Calu3 (cell line): ENCODE data around the gene GLIS1. TPM values are rescaled to one million over a fixed set of nuclear protein-coding genes. Genes with fewer than 3 reads are reported as not detected.

Experiments
- BruUV-seq: library from RNA; stranded (reverse); fragments of 400-500 nt; replicated peaks from 2 replicates; lab custom pipeline; 2021; lab: Mats Ljungman, UMichigan
- CTCF ChIA-PET: fragments of 300-600 bp; sonication (Branson Sonifier 250); formaldehyde crosslinking; loops from one replicate; lab custom pipeline; 2022; ENCODE audit warnings: antibody characterized with exemption; lab: Charles Lee
- DNase-seq: peaks from one replicate; pipeline ENCODE4 v3.0.0; 2022
- H3K27ac Mint-ChIP-seq: one replicate; pipeline ENCODE4 v1.8.0; 2022; ENCODE audit warnings: mixed read lengths; ENCODE audit not compliant: unreplicated experiment
- H3K27me3 Mint-ChIP-seq: one replicate; pipeline ENCODE4 v1.8.0; 2022; ENCODE audit warnings: mixed read lengths; ENCODE audit not compliant: unreplicated experiment
- H3K36me3 Mint-ChIP-seq: one replicate; pipeline ENCODE4 v1.8.0; 2022; ENCODE audit warnings: mild to moderate bottlenecking, moderate library complexity, mixed read lengths; ENCODE audit not compliant: insufficient read depth, unreplicated experiment
- H3K4me1 Mint-ChIP-seq: one replicate; pipeline ENCODE4 v1.8.0; 2022; ENCODE audit warnings: mild to moderate bottlenecking, low read depth, mixed read lengths; ENCODE audit not compliant: unreplicated experiment
- H3K4me3 Mint-ChIP-seq: one replicate; pipeline ENCODE4 v1.8.0; 2022; ENCODE audit warnings: mild to moderate bottlenecking, low read depth, moderate library complexity, mixed read lengths; ENCODE audit not compliant: unreplicated experiment
- H3K9me3 Mint-ChIP-seq: one replicate; pipeline ENCODE4 v1.8.0; 2022; ENCODE audit warnings: low read depth, mixed read lengths; ENCODE audit not compliant: unreplicated experiment
- intact Hi-C: fragments of 100-400 bp; cut with micrococcal nuclease; formaldehyde crosslinking; loops from one replicate; pipeline ENCODE4 v1.10.0; 2022; ENCODE audit not compliant: unreplicated experiment
- total RNA-seq: library from RNA; stranded (reverse); gene quantifications from 2 replicates; pipeline ENCODE4 v1.2.3, GENCODE V29; 2022
- TF ChIP-seq, protein P1 (sequence below): fragments of 200-600 bp; IDR thresholded peaks from one replicate; pipeline ENCODE4 v1.8.0; 2022; ENCODE audit warnings: antibody characterized with exemption; ENCODE audit not compliant: unreplicated experiment

GLIS1 gene
- total RNA-seq, 1 experiment from 2014 or later: not detected

DNA sequence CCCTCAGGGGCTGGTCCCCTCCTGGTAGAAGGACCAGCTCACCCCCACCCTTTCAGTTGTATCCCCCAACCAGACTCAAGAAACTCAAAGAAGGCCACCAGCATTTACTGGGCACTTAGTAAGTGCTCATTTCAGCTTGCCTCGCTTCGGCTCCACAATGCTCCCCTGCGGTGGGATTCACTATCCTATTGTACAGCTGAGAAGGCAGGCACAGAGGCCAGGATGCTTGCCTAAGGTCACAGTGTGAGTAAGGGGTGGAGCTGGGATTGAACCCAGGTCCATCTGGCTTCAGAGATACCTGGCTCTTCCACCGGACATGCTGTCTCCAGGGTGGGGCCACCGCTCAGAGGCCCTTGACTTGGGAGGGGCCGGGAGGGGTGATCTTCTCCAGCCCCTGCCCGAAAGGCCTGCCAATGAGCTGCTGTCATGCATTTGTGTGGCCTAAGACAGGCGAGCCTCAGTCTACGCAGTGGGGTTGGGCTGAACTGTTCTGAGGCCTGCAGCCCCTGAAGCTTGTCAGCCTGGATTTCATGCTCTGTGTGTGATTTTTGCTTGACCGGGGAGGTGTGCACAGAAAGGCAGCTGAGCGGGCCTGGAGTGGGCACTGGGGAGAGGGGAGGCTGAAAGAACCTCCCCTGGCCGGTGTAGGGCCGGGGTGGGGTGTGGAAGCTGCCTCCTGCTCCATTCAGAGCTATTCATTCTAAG lies 231.7 kb downstream of the GLIS1 start:
- CTCF ChIA-PET: interaction anchor here (0.6 kb wide), 1 partner anchor 393 kb away, joined by 5 read pairs; no protein-coding TSS in a partner anchor
- Mint-ChIP-seq H3K27me3 (peaks cover 79% of the 10 kb centered on the region), H3K4me1 (no peaks in the 10 kb centered on the region), H3K27ac (no peak overlapping the region), H3K36me3 (no peaks in the 10 kb centered on the region), H3K4me3 (no peak overlapping the region), H3K9me3 (no peaks in the 10 kb centered on the region)
- TF ChIP-seq, protein P1, sequence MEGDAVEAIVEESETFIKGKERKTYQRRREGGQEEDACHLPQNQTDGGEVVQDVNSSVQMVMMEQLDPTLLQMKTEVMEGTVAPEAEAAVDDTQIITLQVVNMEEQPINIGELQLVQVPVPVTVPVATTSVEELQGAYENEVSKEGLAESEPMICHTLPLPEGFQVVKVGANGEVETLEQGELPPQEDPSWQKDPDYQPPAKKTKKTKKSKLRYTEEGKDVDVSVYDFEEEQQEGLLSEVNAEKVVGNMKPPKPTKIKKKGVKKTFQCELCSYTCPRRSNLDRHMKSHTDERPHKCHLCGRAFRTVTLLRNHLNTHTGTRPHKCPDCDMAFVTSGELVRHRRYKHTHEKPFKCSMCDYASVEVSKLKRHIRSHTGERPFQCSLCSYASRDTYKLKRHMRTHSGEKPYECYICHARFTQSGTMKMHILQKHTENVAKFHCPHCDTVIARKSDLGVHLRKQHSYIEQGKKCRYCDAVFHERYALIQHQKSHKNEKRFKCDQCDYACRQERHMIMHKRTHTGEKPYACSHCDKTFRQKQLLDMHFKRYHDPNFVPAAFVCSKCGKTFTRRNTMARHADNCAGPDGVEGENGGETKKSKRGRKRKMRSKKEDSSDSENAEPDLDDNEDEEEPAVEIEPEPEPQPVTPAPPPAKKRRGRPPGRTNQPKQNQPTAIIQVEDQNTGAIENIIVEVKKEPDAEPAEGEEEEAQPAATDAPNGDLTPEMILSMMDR: no peak
- intact Hi-C loops: no loop called here
- BruUV-seq: no TSS peak
- DNase-seq: no peak

DNA sequence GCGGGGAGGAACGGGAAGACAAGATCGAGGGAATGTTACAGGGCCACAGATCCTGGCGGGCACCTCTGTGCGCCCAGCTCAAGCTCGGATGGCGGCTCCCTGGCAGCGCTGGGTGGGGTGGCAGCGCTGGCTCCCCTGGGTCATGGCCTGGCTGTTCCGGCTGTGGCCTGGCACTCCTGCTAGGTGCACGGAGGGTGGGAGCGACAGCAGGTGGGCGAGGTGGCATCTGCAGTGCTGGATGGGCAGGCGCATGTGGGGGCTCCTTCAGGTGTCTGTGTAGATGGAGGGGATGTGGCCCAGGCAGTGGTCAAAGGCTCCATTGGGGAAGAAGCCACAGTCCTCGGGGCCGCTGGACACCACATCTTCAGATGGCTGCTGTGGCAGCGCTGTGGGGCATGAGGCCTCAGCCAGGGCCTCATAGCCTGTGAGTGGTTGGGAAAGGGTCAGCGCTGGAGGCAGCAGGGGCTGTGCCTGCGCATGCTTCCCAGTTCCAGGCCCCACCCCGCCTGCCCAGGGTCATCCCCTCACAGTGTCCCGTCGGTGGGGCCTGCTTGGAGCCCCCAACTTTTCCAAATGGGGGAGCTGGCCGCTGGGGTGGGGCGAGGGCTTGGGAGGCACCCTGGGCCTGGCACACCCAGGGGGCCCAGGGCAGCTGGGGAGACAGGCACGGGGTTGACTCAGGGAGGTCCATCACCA lies 232.5 kb downstream of the GLIS1 start:
- Mint-ChIP-seq H3K36me3 (no peaks in the 10 kb centered on the region), H3K27me3 (peaks cover 79% of the 10 kb centered on the region), H3K9me3 (no peaks in the 10 kb centered on the region), H3K4me1 (no peaks in the 10 kb centered on the region), H3K4me3 (no peak overlapping the region), H3K27ac (no peak overlapping the region)
- intact Hi-C loops: no loop called here
- no TSS peak for BruUV-seq
- TF ChIP-seq, protein P1: no peak
- CTCF ChIA-PET: interaction anchor here (0.6 kb wide), 1 partner anchor 394 kb away, joined by 5 read pairs; no protein-coding TSS in a partner anchor
- DNase-seq: no peak

DNA sequence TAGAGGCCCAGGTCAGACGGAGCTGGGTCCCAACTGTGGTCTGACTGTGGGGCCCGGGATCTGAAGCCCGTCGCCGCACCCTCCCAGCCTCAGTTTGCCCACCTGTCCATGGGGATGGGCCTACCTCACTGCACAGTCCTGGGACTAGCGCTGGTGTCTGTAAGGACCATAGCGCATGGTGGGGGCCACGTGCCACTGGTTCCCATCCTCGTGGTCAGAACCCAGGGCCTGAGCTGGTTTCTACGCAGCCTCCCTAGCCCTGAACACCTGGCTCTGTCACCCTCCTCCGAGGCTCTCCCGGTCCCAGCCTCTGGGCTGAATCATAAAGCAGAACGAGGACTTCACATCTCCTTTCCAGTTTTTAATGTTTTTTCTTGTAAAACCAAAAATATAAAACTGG lies 233.1 kb downstream of the GLIS1 start:
- intact Hi-C loops: no loop called here
- no peak overlapping the region for H3K4me3 Mint-ChIP-seq
- H3K4me1 Mint-ChIP-seq: no peaks in the 10 kb centered on the region
- CTCF ChIA-PET: no interaction called here
- no TSS peak for BruUV-seq
- H3K27ac Mint-ChIP-seq: no peak overlapping the region
- peaks cover 80% of the 10 kb centered on the region for H3K27me3 Mint-ChIP-seq
- no peaks in the 10 kb centered on the region for H3K9me3 Mint-ChIP-seq
- no peaks in the 10 kb centered on the region for H3K36me3 Mint-ChIP-seq
- no peak for DNase-seq
- TF ChIP-seq, protein P1: no peak

DNA sequence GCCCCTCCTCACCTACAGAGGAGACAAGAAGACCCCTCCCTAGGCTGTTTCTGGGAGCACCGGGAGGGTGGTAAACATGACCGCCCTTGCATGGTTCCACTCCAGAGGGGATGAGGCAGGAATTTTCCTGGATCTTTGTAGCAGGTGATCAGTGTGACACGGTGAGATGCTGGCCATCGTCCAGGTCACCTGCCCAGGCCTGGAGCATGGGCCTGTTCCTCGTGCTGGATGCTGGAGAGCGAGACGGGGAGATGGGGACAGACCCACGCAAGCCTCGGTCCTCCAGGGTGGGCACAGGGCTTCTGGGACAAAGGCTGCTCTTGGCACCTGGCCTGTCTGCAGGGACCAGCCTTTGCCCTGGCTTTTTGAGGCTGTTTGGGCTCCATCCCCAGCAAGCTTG lies 233.6 kb downstream of the GLIS1 start:
- H3K4me1 Mint-ChIP-seq: no peaks in the 10 kb centered on the region
- CTCF ChIA-PET: no interaction called here
- BruUV-seq: no TSS peak
- no peaks in the 10 kb centered on the region for H3K36me3 Mint-ChIP-seq
- H3K4me3 Mint-ChIP-seq: no peak overlapping the region
- DNase-seq: no peak
- H3K27me3 Mint-ChIP-seq: peaks cover 80% of the 10 kb centered on the region
- intact Hi-C loops: no loop called here
- H3K27ac Mint-ChIP-seq: no peak overlapping the region
- TF ChIP-seq, protein P1: no peak
- no peaks in the 10 kb centered on the region for H3K9me3 Mint-ChIP-seq
